Prostate gland (tissue), 2 donors: Measurements from ENCODE around the gene ATL3.

ENCODE experiments used
- POLR2A ChIP-seq: fragments of 450-650 bp; IDR thresholded peaks from one replicate; pipeline ENCODE4 v1.6.1; 2016; ENCODE audit warnings: antibody characterized with exemption, mild to moderate bottlenecking
- POLR2AphosphoS5 ChIP-seq: sonication (generic); formaldehyde crosslinking; IDR thresholded peaks from one replicate; pipeline ENCODE4 v1.6.1; 2017; ENCODE audit warnings: antibody characterized with exemption
- TF ChIP-seq, protein P1 (sequence below), 4 experiments: fragments of 200-600 bp in 2 of 4; fragments of 450-650 bp in 2 of 4; sonication (generic) in 2 of 4; IDR thresholded peaks; 1 replicate in 3 of 4; 2 replicates in 1 of 4; pipeline ENCODE4 v1.5.1; 2016 to 2019; ENCODE audit warnings: antibody characterized with exemption in 4 of 4, mild to moderate bottlenecking in 2 of 4, moderate library complexity in 2 of 4

DNA sequence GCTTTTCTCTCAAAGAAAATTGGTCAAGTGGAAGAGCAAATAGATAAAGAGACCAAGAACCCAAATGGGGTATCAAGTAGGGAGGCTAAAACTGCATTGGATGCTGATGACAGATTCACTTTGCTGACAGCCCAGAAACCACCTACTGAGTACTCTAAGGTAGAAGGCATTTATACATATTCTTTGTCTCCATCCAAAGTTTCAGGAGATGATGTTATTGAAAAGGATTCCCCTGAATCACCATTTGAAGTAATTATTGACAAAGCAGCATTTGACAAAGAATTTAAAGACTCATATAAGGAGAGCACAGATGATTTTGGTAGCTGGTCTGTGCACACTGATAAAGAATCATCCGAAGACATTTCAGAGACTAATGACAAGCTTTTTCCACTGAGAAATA, 47.8 kb upstream of the ATL3 start:
- TF ChIP-seq, protein P1, sequence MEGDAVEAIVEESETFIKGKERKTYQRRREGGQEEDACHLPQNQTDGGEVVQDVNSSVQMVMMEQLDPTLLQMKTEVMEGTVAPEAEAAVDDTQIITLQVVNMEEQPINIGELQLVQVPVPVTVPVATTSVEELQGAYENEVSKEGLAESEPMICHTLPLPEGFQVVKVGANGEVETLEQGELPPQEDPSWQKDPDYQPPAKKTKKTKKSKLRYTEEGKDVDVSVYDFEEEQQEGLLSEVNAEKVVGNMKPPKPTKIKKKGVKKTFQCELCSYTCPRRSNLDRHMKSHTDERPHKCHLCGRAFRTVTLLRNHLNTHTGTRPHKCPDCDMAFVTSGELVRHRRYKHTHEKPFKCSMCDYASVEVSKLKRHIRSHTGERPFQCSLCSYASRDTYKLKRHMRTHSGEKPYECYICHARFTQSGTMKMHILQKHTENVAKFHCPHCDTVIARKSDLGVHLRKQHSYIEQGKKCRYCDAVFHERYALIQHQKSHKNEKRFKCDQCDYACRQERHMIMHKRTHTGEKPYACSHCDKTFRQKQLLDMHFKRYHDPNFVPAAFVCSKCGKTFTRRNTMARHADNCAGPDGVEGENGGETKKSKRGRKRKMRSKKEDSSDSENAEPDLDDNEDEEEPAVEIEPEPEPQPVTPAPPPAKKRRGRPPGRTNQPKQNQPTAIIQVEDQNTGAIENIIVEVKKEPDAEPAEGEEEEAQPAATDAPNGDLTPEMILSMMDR (IDR thresholded peaks at IDR 0.05) = no peak
- TF ChIP-seq POLR2AphosphoS5 = no peak
- TF ChIP-seq POLR2A = no peak
